WTC11 (cell line): Measurements from ENCODE around the gene RAP2A. TPM values are rescaled to one million over a fixed set of nuclear protein-coding genes. Genes with fewer than 3 reads are reported as not detected.

Experiments used
- ATAC-seq: fragments of 200-7000 bp; cut with Tn5 transposase; 2 replicates; pipeline ENCODE4 v1.10.0; 2021; ENCODE audit warnings: mild to moderate bottlenecking, moderate library complexity
- CTCF ChIA-PET: fragments of 300-600 bp; sonication (Branson Sonifier 250); formaldehyde crosslinking; loops from one replicate; lab custom pipeline; 2021; ENCODE audit warnings: antibody characterized with exemption; lab: Charles Lee
- POLR2A ChIA-PET: fragments of 350-600 bp; sonication (Branson Sonifier 250); formaldehyde crosslinking; loops from one replicate; lab custom pipeline; 2021; ENCODE audit warnings: antibody characterized with exemption; lab: Charles Lee
- DNase-seq: peaks from one replicate; pipeline ENCODE4 v3.0.0; 2021; ENCODE audit warnings: low spot score
- H3K27ac Mint-ChIP-seq: 2 replicates; pipeline ENCODE4 v1.8.0; 2021; ENCODE audit warnings: mixed read lengths
- H3K27me3 Mint-ChIP-seq: 2 replicates; pipeline ENCODE4 v1.8.0; 2021; ENCODE audit warnings: low read depth, mild to moderate bottlenecking, moderate library complexity, mixed read lengths
- H3K36me3 Mint-ChIP-seq: 2 replicates; pipeline ENCODE4 v1.8.0; 2021; ENCODE audit warnings: mixed read lengths
- H3K4me1 Mint-ChIP-seq: 2 replicates; pipeline ENCODE4 v1.8.0; 2022; ENCODE audit warnings: mixed read lengths
- H3K4me3 Mint-ChIP-seq: 2 replicates; pipeline ENCODE4 v1.8.0; 2021; ENCODE audit warnings: mild to moderate bottlenecking, moderate library complexity, mixed read lengths
- H3K9me3 Mint-ChIP-seq: 2 replicates; pipeline ENCODE4 v1.8.0; 2021; ENCODE audit warnings: mixed read lengths
- ATF2 ChIP-seq: sonication (generic); formaldehyde crosslinking; IDR thresholded peaks from 2 replicates; pipeline ENCODE4 v1.8.1; 2022; ENCODE audit warnings: low read depth, missing genetic modification reagents, borderline replicate concordance
- E2F5 ChIP-seq: sonication (generic); formaldehyde crosslinking; IDR thresholded peaks from 2 replicates; pipeline ENCODE4 v1.8.1; 2022; ENCODE audit warnings: mild to moderate bottlenecking, moderate library complexity, missing genetic modification reagents
- ETV6 ChIP-seq: sonication (generic); formaldehyde crosslinking; IDR thresholded peaks from 2 replicates; pipeline ENCODE4 v1.8.1; 2022; ENCODE audit warnings: mild to moderate bottlenecking, missing genetic modification reagents
- FOXJ3 ChIP-seq: sonication (generic); formaldehyde crosslinking; IDR thresholded peaks from 2 replicates; pipeline ENCODE4 v1.9.0; 2021; ENCODE audit warnings: missing genetic modification reagents, mild to moderate bottlenecking, borderline replicate concordance
- FOXP4 ChIP-seq: sonication (generic); formaldehyde crosslinking; IDR thresholded peaks from 2 replicates; pipeline ENCODE4 v1.8.0; 2022; ENCODE audit warnings: mild to moderate bottlenecking, missing genetic modification reagents
- GRHL2 ChIP-seq: fragments of 250-450 bp; sonication (Bioruptor Pico); IDR thresholded peaks from 2 replicates; pipeline ENCODE4 v1.8.0; 2022; ENCODE audit warnings: mild to moderate bottlenecking, moderate library complexity; ENCODE audit not compliant: insufficient replicate concordance, severe bottlenecking
- IRF1 ChIP-seq: sonication (generic); formaldehyde crosslinking; IDR thresholded peaks from 2 replicates; pipeline ENCODE4 v1.8.0; 2023; ENCODE audit warnings: missing genetic modification reagents
- IRF2 ChIP-seq: sonication (generic); formaldehyde crosslinking; IDR thresholded peaks from 2 replicates; pipeline ENCODE4 v1.8.0; 2022; ENCODE audit warnings: low read depth, missing genetic modification reagents, borderline replicate concordance
- MLX ChIP-seq: sonication (generic); formaldehyde crosslinking; IDR thresholded peaks from 2 replicates; pipeline ENCODE4 v1.8.1; 2023; ENCODE audit warnings: mild to moderate bottlenecking, missing genetic modification reagents, moderate library complexity
- NFYB ChIP-seq: sonication (generic); formaldehyde crosslinking; conservative IDR thresholded peaks from 2 replicates; pipeline ENCODE4 v1.8.0; 2022; ENCODE audit warnings: low read depth, missing genetic modification reagents
- PRDM15 ChIP-seq: sonication (generic); formaldehyde crosslinking; IDR thresholded peaks from 2 replicates; pipeline ENCODE4 v1.8.0; 2022; ENCODE audit warnings: missing genetic modification reagents
- RELA ChIP-seq: sonication (generic); formaldehyde crosslinking; IDR thresholded peaks from 2 replicates; pipeline ENCODE4 v1.8.1; 2022; ENCODE audit warnings: missing genetic modification reagents, mild to moderate bottlenecking, borderline replicate concordance
- SMAD3 ChIP-seq: sonication (generic); formaldehyde crosslinking; IDR thresholded peaks from 2 replicates; pipeline ENCODE4 v1.8.0; 2022; ENCODE audit warnings: missing genetic modification reagents, mild to moderate bottlenecking, borderline replicate concordance
- SMAD4 ChIP-seq: sonication (generic); formaldehyde crosslinking; IDR thresholded peaks from 2 replicates; pipeline ENCODE4 v1.8.0; 2022; ENCODE audit warnings: mild to moderate bottlenecking, missing genetic modification reagents
- SP1 ChIP-seq: sonication (generic); formaldehyde crosslinking; conservative IDR thresholded peaks from 2 replicates; pipeline ENCODE4 v1.8.1; 2022; ENCODE audit warnings: missing genetic modification reagents
- TCF7 ChIP-seq: sonication (generic); formaldehyde crosslinking; IDR thresholded peaks from 2 replicates; pipeline ENCODE4 v1.8.0; 2022; ENCODE audit warnings: mild to moderate bottlenecking, low read depth, missing genetic modification reagents, moderate library complexity
- ZBTB21 ChIP-seq: sonication (generic); formaldehyde crosslinking; IDR thresholded peaks from 2 replicates; pipeline ENCODE4 v1.8.1; 2023; ENCODE audit warnings: mild to moderate bottlenecking, missing genetic modification reagents, borderline replicate concordance
- ZNF121 ChIP-seq: sonication (generic); formaldehyde crosslinking; IDR thresholded peaks from 2 replicates; pipeline ENCODE4 v1.8.0; 2023; ENCODE audit warnings: missing genetic modification reagents
- ZNF138 ChIP-seq: sonication (generic); formaldehyde crosslinking; conservative IDR thresholded peaks from 2 replicates; pipeline ENCODE4 v1.8.1; 2022; ENCODE audit warnings: mild to moderate bottlenecking, moderate library complexity, missing genetic modification reagents
- ZNF317 ChIP-seq: sonication (generic); formaldehyde crosslinking; IDR thresholded peaks from 2 replicates; pipeline ENCODE4 v1.8.1; 2023; ENCODE audit warnings: low read depth, mild to moderate bottlenecking, moderate library complexity, missing genetic modification reagents, borderline replicate concordance
- ZNF423 ChIP-seq: fragments of 250-450 bp; sonication (Bioruptor Pico); IDR thresholded peaks from 2 replicates; pipeline ENCODE4 v2.1.2; 2022; ENCODE audit warnings: mild to moderate bottlenecking, moderate library complexity
- total RNA-seq: library from RNA; stranded (reverse); gene quantifications from 3 replicates; pipeline ENCODE4 v1.2.3, GENCODE V29; 2021

Gene RAP2A
- total RNA-seq, 1 experiment from 2014 or later, result 39.0 TPM

GRCh38 chr13:97385146-97385545 lies 48.8 kb upstream of the RAP2A start:
- ATAC-seq, result no peak
- POLR2A ChIA-PET, result no interaction called here

GRCh38 chr13:97385854-97386253 lies 48.1 kb upstream of the RAP2A start:
- Mint-ChIP-seq H3K27me3 (no peaks in the 10 kb centered on the region), H3K4me1 (no peaks in the 10 kb centered on the region), H3K27ac (no peak overlapping the region), H3K4me3 (no peak overlapping the region), H3K36me3 (no peaks in the 10 kb centered on the region), H3K9me3 (peaks cover 5% of the 10 kb centered on the region; the same call in 1 of the 2 replicates)
- DNase-seq (no peak), ATAC-seq (no peak)
- ChIA-PET CTCF (no interaction called here), POLR2A (no interaction called here)
- TF ChIP-seq FOXJ3 (CRISPR knock-in tag) (no peak), TCF7 (CRISPR knock-in tag) (no peak), SMAD3 (CRISPR knock-in tag) (no peak), ZNF138 (CRISPR knock-in tag) (no peak), ATF2 (CRISPR knock-in tag) (no peak), FOXP4 (no peak)

More at GRCh38 chr13:97385146-97385545, 48.8 kb upstream of the RAP2A start:
- Mint-ChIP-seq H3K9me3 (peaks cover 5% of the 10 kb centered on the region; the same call in 1 of the 2 replicates), H3K4me3 (no peak overlapping the region), H3K27me3 (no peaks in the 10 kb centered on the region), H3K4me1 (no peaks in the 10 kb centered on the region), H3K36me3 (no peaks in the 10 kb centered on the region), H3K27ac (no peak overlapping the region)
- CTCF ChIA-PET, result no interaction called here
- DNase-seq, result no peak
- no peak for TF ChIP-seq PRDM15 (CRISPR knock-in tag)
- TF ChIP-seq ATF2 (CRISPR knock-in tag), result no peak
- TF ChIP-seq GRHL2 (CRISPR knock-in tag), result no peak
- TF ChIP-seq SMAD4 (CRISPR knock-in tag), result no peak
- TF ChIP-seq RELA (CRISPR knock-in tag), result no peak
- TF ChIP-seq ZNF121, result no peak
- no peak for TF ChIP-seq SP1 (CRISPR knock-in tag)
- TF ChIP-seq ETV6 (CRISPR knock-in tag), result no peak
- TF ChIP-seq ZNF317, result no peak
- no peak for TF ChIP-seq NFYB (CRISPR knock-in tag)
- TF ChIP-seq IRF2 (CRISPR knock-in tag), result no peak
- TF ChIP-seq ZBTB21 (CRISPR knock-in tag), result no peak
- TF ChIP-seq IRF1 (CRISPR knock-in tag), result no peak
- no peak for TF ChIP-seq E2F5
- no peak for TF ChIP-seq MLX (CRISPR knock-in tag)
- TF ChIP-seq ZNF423 (CRISPR knock-in tag), result no peak
